NCI-H1436 (cell line): ENCODE results near the gene NSG1.
"Not testable (repeated sequence)": the region's sequence is repeated elsewhere in the genome, so short reads cannot be mapped to it uniquely, and the experiment has no call there.

Source experiments
- DNase-seq: peaks from one replicate; lab custom pipeline; 2025; lab: John Stamatoyannopoulos, UW

Gene NSG1

GRCh38 chr4:4416981-4417380 is 30.1 kb downstream of the NSG1 start:
- DNase-seq, result no peak

GRCh38 chr4:4417886-4418285 is 31.0 kb downstream of the NSG1 start:
- no peak for DNase-seq

- no peak for DNase-seq
These were observed 31.9 kb downstream of the NSG1 start for GRCh38 chr4:4418676-4419390.

GRCh38 chr4:4419896-4420295 is 33.0 kb downstream of the NSG1 start:
- DNase-seq, result no peak

- DNase-seq, result no peak
These were observed 33.5 kb downstream of the NSG1 start for GRCh38 chr4:4420421-4420820.

GRCh38 chr4:4421356-4421755 is 34.5 kb downstream of the NSG1 start:
- DNase-seq, result no peak

GRCh38 chr4:4422117-4422516 is 35.2 kb downstream of the NSG1 start:
- not testable (repeated sequence) for DNase-seq

- no peak for DNase-seq
These were observed 36.1 kb downstream of the NSG1 start for GRCh38 chr4:4422856-4423499.

- no peak for DNase-seq
These were observed 37.0 kb downstream of the NSG1 start for GRCh38 chr4:4423706-4424498.

- DNase-seq, result no peak
These were observed 37.7 kb downstream of the NSG1 start for GRCh38 chr4:4424499-4425115.

GRCh38 chr4:4425119-4425690 is 38.3 kb downstream of the NSG1 start:
- no peak for DNase-seq

- no peak for DNase-seq
These were observed 38.8 kb downstream of the NSG1 start for GRCh38 chr4:4425696-4426095.

- no peak for DNase-seq
These were observed 39.7 kb downstream of the NSG1 start for GRCh38 chr4:4426511-4427120.

GRCh38 chr4:4427121-4427870 is 40.4 kb downstream of the NSG1 start:
- DNase-seq, result no peak

- no peak for DNase-seq
These were observed 41.0 kb downstream of the NSG1 start for GRCh38 chr4:4427886-4428285.

GRCh38 chr4:4428966-4429875 is 42.3 kb downstream of the NSG1 start:
- DNase-seq, result no peak

GRCh38 chr4:4430492-4431195 is 43.7 kb downstream of the NSG1 start:
- DNase-seq, result no peak

- DNase-seq, result no peak
These were observed 45.6 kb downstream of the NSG1 start for GRCh38 chr4:4432341-4433125.

GRCh38 chr4:4433941-4434340 is 47.0 kb downstream of the NSG1 start:
- DNase-seq, result no peak
